GM21526 (cell line): ENCODE results near the gene PHF21B.
"Not testable (repeated sequence)": the region's sequence is repeated elsewhere in the genome, so short reads cannot be mapped to it uniquely, and the experiment has no call there.

Experiments used
- ATAC-seq: cut with Tn5 transposase; IDR thresholded peaks from one replicate; pipeline ENCODE4 v1.9.1; 2021; ENCODE audit warnings: moderate library complexity; ENCODE audit not compliant: unreplicated experiment, low FRiP score

The PHF21B gene

DNA sequence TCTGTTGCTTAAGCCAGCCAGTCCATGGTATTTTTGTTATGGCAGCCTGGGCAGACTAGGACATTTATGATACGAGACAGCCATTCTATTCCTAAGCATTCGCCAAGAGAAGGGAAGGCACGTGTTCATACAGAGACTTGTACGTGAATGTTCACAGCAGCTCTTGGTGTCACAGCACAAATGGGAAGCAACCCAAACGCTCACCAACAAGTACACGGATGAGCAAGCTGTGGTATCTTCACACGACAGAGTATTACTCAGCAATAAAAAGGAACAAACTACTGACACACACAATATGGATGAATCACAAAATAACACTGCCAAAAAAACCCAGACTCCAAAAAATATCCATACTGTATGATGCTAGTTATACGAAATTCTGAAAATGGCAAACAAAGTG lies 85.1 kb downstream of the PHF21B start:
- ATAC-seq: no peak

DNA sequence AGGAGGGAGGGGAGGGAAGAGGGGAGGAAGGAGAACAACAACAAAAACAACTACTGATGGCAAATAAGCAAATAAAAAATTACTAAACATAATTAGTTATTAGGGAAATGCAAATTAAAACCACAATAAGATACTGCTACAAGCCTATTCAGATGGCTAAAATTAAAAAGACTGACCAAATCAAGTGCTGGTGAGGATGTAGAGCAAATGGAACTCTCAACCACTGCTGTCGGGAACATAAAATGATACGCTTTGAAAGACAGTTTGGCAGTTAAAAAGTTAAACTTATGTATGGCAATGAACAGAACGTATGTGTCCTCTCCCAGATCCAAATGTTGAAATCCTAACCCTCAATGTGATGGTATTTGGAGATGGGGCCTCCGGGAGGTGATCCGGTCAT lies 85.7 kb downstream of the PHF21B start:
- ATAC-seq: no peak

DNA sequence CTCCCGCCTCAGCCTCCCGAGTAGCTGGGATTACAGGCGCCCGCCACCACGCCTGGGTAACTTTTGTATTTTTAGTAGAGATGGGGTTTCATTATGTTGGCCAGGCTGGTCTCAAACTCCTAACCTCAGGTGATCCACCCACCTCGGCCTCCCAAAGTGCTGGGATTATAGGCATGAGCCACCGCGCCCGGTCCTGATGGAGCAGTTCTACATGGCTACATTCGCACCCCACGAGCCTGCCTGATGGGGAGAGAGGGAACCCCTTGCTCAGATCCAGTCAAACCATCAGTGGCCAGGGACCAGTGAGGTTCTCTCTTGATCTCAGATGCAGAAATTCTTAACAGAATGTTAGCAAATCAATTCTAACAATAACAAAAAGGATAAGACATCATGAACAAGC lies 88.0 kb downstream of the PHF21B start:
- ATAC-seq: not testable (repeated sequence)

DNA sequence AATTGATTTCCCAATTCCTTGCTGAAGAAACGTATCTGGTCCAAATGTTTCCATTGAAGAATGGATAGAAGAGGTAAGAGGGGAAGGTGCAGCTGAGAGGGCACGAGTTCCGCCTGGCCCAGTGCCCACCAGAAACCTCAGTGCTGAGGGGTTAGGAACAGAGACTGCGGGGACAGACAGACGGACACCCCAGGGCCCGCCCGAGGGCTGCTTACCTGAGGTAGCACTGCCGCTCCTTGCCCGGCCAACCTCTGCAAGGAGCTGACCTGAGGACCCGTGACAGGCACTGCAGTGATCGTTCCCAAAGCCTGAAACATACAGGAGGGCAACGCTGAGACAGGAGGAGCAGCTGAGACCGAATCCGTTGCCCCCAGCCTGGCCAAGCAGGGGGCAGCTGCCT lies 89.6 kb downstream of the PHF21B start:
- ATAC-seq: no peak

DNA sequence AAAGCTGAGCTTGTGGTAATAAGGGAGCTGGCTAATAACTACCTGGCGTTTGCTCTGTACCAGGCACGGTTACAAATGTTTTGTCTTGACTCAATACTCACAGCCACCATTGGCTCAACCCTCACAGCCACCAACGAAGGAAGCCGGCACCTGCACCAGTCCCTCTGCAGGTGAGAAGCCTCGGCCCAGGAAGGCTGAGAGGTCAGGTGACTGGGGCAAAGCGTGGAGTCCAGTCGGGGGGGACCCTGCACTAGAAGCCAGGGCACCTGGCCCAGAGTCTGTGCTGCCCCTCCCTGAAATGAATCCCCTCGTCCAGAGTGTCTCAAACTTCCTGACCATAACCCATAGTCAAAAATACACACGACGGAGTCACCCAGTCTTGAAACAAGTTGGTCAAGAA lies 90.1 kb downstream of the PHF21B start:
- no peak for ATAC-seq

DNA sequence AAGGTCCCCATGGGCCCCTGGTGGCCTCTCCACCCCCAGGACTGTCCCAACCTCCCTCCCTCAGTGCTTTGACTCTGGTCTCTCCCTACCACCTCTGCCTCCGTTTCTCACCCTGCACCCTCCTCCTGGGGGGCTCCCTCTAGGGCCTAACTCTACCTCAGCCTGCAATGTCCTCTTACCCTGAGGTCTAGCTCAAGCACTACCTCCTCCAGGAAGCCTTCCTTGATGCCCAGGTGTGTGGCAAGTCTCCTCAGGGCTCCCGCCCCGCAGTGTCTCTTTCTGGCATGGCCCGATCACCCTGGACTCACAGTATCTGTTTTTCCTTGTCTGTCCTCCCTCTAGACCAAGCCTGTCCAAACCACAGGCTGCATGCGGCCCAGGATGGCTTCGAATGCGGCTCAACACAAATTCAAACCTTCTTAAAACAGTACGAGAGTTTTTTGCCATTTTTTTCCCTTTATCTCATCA lies 90.8 kb downstream of the PHF21B start:
- ATAC-seq: no peak

DNA sequence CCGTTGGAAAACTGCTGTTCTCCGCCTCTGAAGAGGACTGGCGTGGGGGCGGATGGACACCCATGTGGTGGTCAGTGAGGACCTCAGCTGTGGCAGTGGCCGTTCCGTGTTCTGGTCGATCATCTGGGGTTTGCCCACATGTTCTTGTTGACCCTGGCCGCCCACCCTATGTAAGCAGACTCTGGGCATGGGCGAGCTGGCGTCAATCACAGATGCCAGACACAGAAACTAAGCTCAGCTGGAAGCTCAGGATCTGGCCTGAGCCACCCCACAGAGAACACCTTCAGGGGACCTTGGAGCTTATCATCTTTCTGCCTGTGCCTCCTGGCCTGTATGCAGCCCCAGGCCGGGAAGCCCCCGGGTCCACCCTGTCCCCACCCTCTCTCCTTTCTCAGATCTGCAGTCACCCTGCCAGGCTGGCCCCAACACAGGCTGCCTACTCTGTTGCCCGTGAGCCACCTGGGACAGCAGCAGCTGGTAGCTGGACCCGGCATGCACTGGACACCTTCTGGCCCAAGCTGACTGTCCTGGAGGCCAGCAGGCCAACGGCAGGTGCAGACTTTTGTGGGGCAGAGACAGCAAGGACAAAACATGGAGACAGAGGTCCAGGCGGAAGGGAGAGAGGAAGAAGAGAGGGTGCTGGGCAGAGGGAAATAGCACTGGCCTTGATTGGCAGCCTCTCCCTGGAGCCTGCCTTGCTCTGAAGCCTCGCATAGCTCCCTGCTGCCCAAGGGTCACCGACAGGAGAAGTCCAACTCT lies 91.5 kb downstream of the PHF21B start:
- no peak for ATAC-seq

DNA sequence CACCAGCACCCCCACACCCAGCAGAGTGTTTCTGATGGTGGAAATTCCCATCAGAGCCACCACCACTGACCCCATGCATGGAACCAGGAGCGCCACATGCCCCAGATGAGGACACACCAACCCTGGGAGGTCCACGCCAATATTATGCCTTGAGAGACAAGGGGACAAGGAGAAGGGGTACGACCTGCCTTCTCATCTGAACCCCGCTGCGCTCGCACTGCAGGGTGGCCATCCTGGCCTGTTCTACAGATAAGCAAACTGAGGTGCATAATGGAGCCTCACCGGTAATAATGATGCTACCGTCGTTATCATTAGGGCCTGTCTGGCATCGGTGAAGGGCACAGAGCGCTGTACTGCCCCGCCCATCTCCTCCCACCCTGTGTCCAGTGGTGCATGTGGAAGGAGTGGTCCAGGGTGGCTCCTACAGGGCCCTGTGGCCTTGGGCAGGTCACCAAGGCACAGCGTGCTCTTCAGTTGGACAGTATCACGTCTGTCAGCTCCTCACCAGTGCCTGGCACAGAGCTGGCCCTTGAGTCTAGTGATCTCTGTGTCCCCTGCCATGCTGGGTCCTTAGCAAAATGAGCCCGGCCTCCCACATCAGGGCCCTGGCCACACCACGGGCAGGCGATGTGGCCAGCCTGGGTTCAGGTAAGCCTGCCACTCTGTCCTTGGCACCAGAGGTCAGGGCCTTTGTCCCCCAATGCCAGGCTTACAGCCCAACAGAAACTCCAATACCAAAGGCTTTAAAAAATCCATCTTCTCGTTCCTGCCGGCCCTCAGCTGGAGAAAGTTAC lies 92.2 kb downstream of the PHF21B start:
- no peak for ATAC-seq

DNA sequence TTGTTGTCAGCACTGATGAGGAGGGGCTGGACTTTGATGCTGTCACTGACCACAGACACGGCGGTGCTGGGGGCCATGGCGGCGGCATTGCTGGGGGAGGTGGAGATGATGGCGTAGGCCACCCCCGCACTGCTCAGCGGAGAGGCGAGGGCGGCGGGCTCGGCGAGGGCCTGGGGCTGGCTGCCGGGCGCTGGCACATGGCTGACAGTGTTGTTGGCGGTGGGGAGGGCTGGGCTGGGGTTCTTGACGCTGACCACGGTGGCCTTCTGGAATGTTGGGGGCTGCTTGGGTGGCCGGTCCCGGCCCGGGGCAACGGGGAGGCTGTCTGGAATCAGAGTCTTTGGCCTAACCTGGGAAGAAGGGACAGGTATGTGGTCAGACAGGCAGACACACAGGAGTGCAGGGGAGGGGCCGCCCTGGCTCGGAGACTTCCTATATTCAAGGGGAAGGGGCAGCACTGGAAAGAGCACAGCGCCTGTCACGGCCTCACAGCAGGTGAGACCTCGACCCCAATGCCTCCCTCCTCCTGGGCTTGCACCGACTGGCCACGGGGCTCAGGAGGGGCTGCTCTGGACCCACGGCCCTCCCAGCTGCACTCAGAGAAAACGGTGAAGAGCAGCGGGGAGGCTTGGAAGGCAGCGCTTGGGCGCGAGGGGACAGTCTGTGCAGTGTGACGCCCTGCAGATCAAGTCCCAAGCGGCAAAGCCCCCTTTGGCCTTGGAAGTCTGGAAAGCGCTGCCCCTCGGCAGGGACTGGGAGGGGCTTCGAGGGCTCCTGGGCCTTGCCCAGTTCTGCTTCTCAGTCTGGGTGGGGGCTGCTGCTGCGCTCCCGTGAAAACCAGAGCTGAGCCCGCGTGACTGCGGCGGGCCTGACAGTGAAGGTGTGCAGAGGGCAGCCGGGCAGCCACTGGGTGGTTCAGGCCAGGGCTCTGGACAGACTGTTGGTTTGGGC lies 93.2 kb downstream of the PHF21B start:
- no peak for ATAC-seq

DNA sequence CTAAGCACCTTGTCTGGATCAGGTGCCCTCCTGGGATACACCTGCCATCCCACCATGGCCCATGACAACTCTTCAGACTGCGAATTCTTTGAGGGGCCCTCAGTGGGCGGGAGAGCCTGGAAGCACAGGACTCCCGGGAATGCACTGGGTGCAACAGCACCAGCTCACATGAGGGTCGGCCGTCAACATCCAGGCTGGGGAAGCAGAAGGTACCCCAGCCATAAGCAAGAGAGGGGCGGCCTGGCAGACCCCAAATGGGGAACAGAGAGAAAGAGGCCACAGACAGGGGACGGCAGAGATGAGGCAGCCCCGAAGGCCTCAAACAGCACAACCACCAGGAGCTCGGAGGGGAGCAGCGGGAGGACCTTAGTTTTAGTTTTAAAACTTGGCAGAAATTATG lies 94.4 kb downstream of the PHF21B start:
- no peak for ATAC-seq

DNA sequence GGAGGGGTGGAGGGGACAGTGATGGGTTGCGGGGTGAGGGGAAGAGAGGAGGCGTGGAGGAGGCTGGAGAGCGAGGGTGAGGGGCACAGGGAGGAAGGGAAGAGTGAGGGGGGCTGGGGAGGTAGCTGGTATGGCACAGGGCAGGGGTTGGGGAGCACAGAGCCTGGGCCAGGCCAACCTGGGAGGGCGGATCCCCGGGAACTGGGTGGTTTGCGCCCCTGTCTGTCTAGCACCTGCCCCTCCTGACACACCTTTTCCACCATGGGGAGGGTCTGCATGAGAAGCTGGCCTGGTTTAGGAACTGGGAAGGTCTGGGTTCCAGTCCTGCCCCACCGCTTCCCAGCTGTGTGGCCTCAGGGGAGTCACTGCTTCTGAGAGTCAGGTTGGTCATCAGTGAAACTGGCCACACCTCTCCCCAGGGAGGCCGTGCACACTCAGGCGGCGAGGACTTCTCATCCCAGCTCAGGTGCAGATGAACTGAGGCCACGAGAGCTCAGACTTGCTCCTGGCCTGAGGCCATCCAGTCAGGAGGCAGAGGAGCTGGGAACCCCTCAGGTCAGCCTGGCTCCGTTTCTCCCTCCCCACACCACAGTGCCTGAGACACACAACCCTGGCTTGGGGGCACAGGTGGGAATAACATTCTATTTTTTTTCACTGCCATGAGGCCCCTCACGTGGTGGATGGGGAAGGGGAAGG lies 95.6 kb downstream of the PHF21B start:
- ATAC-seq: no peak

DNA sequence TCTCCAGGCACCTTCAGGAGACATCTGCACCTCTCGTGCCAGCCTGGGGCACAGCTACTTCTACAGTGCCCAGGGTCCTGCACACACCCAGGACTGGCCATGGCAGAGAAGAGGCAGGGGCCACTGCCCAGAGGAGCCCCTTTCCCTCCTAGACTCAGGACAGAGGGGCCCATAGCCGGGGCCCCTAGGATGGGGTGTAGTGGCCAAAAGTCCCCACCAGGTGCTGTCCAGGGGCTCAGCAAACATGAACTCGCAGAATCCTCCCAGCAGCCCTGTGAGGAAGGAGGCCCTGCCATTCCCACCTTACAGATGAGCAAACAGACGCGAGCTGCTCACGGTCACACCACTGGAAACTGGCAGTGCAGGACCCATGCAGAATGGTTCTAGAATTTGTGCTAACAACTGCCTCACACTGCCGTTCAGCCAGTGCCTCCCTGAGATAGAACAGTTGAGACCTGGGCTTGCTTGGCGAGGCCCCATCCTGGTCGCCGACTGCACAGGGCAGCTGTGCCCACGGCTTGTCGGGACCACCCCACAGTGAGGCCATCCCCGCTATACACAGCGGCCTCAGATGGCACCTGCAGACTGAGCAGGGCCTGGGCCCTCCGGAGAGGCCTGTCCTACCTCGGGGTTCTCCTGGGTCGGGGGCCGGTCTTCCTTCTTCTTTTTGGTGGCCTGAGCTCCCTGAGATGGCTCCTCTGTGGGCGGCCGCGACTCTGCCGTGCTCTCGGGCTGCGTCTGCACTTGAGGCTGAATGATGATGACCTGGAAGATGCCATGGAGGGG lies 96.4 kb downstream of the PHF21B start:
- ATAC-seq: no peak

DNA sequence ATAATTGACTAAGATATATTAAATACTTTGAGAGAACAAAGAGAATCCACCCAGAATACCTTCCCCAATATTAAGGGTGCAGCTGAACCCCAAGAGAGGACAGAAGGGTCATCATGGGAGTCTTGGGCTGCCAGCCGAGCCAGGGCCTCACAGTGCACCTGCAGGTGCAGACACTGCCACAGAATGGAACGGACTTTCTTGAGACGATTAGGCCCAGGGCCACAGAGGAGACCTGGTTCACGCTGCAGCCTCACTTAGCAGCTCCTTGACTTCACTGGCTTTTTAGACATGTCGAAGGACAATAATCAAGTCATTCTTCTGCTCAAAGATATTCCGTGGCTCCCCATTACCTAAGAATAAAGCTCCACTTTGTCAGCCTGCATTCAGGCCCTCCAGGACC lies 100.6 kb downstream of the PHF21B start:
- ATAC-seq: no peak

DNA sequence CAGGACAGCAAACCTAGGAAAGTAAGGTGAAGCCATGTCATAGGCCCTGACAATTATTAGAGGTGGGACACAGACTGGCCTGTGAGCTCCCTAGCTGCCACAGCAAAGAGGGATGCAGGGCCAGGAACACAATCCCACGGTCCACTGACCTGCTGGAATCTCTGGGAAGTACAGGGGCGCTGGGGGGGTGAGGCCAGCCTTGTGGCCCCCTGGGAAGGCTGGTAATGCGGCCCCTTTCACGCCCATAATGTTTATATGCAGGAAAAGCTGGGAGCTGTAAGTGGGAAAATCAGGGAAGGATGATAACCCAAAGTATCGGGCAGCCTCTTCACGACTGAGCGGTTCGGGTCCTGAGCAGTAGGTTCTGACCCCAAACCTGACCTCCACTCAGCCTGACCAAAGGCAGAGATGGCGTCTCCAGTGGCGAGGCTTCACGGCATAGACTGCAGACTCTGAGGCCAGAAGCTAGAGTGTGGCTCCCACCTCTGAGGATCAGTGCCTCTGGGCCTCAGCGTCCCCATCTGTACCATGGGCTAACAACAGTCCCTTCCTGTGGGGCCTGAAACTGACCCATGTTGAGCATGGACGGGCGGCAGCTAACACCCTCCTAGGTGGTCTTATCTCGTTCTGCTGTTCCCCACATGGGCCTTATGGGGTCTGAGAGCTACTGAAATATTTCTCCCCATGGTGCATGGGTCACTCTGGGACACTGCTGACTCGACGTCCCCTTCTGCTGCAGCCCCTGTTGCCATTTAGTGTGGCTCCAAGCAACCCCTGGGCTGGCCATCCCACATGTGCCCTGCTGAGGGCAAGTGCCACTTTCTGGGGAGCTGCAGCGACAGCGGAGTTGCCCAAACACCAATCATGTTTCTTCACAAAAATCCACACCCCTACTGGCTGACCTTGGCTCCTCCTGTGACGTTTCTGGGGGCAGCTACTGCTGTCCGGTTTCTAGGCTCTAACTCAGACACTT lies 101.8 kb downstream of the PHF21B start:
- ATAC-seq: no peak

DNA sequence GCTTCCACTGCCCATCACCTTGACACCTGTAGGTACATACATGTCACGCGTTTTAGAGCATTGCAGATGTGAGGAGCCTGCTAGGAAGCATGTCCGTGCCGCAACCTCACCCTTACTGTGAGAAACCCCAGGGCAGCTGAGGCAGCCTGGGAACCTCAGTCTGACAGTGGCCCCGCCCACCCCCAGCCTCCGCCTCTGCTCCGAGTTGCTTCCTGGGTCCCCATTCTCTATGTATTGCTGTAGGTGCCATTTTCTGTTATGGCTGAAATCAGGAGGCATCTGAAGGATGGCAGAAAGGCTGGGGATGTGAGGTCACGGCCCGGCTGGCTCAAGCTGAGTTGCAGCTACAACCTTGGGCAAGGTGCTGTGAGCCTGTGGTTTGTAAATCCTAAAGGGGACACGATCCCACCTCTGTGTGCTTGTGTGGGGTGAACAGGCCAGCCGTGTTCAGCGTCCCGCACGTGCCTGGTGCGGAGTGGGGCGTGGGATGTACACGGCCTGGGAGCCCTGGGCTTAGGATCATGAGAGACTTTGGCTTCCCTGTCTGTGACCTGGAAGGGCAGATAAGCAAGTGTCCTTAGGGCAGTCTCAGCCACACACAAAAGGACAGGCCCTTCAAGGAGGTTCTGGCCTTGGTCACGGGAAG lies 102.7 kb downstream of the PHF21B start:
- no peak for ATAC-seq

DNA sequence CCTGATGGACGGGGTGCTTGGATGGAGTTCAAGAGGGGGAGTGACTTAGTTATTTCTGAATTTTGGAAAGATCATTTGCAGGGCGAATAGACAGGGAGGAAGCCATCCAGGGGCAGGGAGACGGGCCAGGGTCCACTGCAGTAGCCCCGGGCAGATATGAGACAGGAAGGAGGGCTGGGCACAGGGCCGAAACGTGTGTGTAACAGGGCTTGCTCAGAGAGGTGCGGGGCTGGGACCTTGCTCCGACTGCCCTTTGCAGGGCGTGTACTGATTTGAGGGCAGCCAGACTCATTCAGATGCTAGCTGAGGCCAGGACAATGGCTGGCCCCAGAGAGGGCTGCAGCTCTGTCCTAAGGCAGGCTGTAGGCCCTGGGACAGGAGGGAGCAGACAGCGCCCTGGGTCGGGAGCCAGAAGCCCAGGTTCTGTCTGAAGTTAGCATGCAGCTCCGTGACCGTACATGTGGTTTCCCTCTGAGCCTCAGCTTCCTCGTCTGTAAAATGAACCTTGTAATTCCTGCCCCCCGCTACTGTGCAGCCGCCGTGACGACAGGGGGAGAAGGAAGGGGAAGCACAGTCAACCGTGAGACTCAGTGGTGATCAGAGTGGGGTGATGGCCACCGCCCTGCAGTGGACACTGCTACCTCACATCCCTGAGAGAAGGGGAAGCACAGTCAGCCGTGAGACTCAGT lies 103.4 kb downstream of the PHF21B start:
- no peak for ATAC-seq

DNA sequence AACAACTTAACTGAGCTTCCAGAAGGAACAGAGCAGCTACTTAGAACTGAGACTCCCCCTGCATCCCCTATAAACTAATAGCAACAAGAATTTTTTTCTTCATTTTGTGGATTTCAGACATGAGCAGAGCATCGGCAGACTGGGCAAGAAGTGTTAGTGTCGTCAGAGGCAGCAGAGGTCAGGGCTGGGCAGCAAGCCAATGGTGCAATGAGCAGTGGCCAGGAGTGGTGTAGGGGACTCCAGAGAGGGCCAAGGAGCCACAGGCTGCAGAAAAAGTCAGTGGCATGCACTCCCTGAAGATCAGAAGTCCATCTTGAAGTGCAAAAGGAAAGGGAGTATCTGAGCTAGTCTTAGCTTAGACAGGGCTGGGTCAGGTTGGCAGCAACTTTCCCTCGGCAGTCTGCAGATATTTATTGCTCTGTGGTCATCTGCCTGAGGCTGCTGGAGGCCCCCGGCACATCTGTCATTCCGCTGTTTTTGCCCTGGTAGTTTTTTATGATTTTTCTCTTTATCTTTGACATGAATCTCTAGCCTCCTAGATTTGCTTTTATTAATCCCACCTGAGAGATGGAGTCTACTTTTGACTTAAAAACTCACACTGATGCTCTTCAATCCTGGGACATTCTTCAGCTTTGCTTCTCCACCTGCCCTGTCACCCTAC lies 105.2 kb downstream of the PHF21B start:
- not testable (repeated sequence) for ATAC-seq
